ENCODE data around the gene ABT1.

Gene ABT1

GRCh38 chr6:26594730-26595632, 1.8 kb upstream of the ABT1 start:
- TF ChIP-seq, protein P1, sequence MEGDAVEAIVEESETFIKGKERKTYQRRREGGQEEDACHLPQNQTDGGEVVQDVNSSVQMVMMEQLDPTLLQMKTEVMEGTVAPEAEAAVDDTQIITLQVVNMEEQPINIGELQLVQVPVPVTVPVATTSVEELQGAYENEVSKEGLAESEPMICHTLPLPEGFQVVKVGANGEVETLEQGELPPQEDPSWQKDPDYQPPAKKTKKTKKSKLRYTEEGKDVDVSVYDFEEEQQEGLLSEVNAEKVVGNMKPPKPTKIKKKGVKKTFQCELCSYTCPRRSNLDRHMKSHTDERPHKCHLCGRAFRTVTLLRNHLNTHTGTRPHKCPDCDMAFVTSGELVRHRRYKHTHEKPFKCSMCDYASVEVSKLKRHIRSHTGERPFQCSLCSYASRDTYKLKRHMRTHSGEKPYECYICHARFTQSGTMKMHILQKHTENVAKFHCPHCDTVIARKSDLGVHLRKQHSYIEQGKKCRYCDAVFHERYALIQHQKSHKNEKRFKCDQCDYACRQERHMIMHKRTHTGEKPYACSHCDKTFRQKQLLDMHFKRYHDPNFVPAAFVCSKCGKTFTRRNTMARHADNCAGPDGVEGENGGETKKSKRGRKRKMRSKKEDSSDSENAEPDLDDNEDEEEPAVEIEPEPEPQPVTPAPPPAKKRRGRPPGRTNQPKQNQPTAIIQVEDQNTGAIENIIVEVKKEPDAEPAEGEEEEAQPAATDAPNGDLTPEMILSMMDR (IDR thresholded peaks at IDR 0.05; ENCODE audit: control insufficient read depth, insufficient read depth, low read depth, low read length, missing control alignments), result no peak
- peak overlapping the region; percentile 99; the same call in 1 of the 2 replicates for H3K4me3 ChIP-seq (ENCODE audit: control insufficient read depth, low read depth, low read length)
- peak; percentile 21 for DNase-seq (ENCODE audit: low read depth)

DNA sequence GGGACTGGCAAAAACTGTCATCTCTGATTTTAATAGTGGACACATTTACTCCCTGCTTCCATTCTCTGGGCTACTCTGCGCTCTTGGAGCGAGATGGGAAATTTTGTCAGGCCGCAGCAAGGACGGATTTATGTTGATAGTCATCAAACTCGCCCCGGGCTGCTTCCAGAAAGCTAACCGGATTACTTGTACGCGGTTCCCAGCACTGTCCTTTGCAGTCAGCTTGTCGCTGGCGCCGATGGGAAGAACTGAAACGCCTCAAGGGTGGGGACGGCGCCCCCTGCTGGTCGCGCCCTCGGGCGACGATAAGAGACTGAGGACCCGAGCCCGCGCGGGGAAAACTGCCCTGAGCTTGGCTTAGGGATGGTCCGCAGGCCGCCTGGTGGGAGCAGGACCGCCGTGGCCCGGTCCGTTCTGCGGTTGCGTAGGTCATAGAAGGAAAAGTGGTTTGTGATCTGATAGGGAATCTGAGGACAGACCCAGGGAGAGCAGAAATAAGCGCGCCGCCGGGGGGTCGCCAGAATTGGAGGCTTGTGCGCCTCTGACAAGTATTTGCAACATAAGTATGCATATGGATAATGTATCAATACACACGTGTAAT, 984 bp upstream of the ABT1 start:
- H3K4me3 ChIP-seq (ENCODE audit: control insufficient read depth, low read depth, low read length), result peak overlapping the region; percentile 99
- peak; percentile 40 for DNase-seq (ENCODE audit: low read depth)
- TF ChIP-seq, protein P1 (IDR thresholded peaks at IDR 0.05; ENCODE audit: control insufficient read depth, insufficient read depth, low read depth, low read length, missing control alignments), result peak; percentile 97

DNA sequence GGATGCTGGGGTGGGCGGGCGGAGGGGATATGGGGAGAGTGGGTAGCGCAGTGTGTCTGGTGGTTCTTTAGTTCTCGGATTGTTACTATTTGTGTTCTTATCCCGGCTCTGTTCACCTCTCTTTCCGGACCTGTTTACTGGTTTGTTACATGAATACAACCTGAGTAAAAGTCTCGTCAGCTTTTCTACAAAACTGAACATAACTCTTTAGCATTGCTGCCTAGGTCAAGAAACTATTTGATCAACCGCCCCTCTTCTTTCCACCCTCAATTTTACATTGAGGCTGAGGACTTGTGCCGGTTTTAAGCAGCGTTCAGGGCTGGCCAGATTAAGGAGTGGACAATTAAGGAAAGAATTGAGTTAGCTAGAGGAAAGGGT, 625 bp downstream of the ABT1 start:
- peak overlapping the region; percentile 99 for H3K4me3 ChIP-seq (ENCODE audit: control insufficient read depth, low read depth, low read length)
- TF ChIP-seq, protein P1 (IDR thresholded peaks at IDR 0.05; ENCODE audit: control insufficient read depth, insufficient read depth, low read depth, low read length, missing control alignments), result no peak
- DNase-seq (ENCODE audit: low read depth), result no peak

- H3K4me3 ChIP-seq (ENCODE audit: control insufficient read depth, low read depth, low read length), result peak overlapping the region; percentile 99
- TF ChIP-seq, protein P1 (IDR thresholded peaks at IDR 0.05; ENCODE audit: control insufficient read depth, insufficient read depth, low read depth, low read length, missing control alignments), result no peak
Measured at GRCh38 chr6:26597821-26598220, 1.1 kb downstream of the ABT1 start.

GRCh38 chr6:26598267-26598666, 1.5 kb downstream of the ABT1 start:
- no peak overlapping the region for H3K4me3 ChIP-seq (ENCODE audit: control insufficient read depth, low read depth, low read length)
- DNase-seq (ENCODE audit: low read depth), result no peak
- TF ChIP-seq, protein P1 (IDR thresholded peaks at IDR 0.05; ENCODE audit: control insufficient read depth, insufficient read depth, low read depth, low read length, missing control alignments), result no peak

More at GRCh38 chr6:26597821-26598220, 1.1 kb downstream of the ABT1 start:
- DNase-seq (ENCODE audit: low read depth), result no peak

DNA sequence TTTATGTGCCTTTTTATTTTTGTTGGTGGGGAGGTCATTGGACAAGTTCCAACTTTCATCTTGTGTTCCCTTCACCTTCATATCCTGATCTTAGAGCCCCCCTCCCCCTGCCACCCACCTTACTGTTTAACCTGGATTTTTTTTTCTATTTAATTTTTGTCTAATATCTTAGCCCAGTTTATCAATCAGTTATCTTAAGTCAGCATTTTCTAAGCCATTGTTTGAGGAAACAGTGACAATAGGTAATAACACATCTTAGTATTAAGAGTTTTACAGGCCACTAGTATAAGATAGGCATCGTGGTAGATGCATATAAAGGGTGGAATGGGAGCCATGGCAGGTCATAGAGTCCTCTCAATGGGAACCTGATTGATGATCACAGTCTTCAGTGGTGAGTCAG, 2.4 kb downstream of the ABT1 start:
- TF ChIP-seq, protein P1 (IDR thresholded peaks at IDR 0.05; ENCODE audit: control insufficient read depth, insufficient read depth, low read depth, low read length, missing control alignments), result no peak
- H3K4me3 ChIP-seq (ENCODE audit: control insufficient read depth, low read depth, low read length), result no peak overlapping the region
- no peak for DNase-seq (ENCODE audit: low read depth)

Data from AG09309 (cell line).